Epithelial cell of esophagus (primary cell): ENCODE results near the gene SYT3.

Experiments
- DNase-seq: peaks from one replicate; pipeline ENCODE4 v3.0.0; 2010; ENCODE audit warnings: low read depth
- H3K4me3 ChIP-seq: 2 replicates; pipeline ENCODE4 v1.5.1; 2011; ENCODE audit warnings: mild to moderate bottlenecking, low read length, control low read depth
- CTCF ChIP-seq: IDR thresholded peaks from 2 replicates; pipeline ENCODE4 v1.5.1; 2011; ENCODE audit warnings: low read depth, mild to moderate bottlenecking, low read length, control low read depth, inconsistent platforms; ENCODE audit not compliant: insufficient read depth; ENCODE audit errors: missing control alignments

SYT3 gene

DNA sequence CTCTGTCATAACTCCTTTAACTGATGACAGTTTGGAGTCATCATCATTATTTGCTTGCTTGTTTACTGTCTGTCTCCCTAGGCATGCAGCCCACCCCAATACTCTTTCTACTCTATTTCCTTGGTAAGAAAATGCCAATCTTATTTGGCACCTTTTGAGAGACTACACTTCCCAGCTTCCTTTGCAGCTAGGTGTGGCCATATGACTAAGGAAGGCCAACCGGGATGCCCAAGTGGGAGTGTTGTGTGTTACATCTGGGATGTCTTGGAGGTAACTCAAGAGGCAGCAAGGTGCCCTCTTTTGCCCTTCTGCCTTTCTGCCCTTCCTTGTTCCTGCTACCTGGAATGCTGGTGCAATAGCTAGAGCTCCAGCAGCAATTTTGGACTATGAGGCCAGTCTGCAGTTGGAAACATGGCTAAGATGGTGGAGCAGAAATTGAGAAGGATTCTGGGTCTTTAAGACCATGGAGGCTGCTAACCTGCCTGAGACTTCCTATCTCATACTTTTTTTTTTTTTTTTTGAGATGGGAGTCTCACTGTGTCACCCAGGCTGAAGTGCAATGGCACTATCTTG, 37.0 kb upstream of the SYT3 start:
- TF ChIP-seq CTCF, result no peak
- H3K4me3 ChIP-seq, result no peak overlapping the region
- no peak for DNase-seq

GRCh38 chr19:50673118-50673517, 33.4 kb upstream of the SYT3 start:
- no peak overlapping the region for H3K4me3 ChIP-seq
- no peak for TF ChIP-seq CTCF
- DNase-seq, result no peak

DNA sequence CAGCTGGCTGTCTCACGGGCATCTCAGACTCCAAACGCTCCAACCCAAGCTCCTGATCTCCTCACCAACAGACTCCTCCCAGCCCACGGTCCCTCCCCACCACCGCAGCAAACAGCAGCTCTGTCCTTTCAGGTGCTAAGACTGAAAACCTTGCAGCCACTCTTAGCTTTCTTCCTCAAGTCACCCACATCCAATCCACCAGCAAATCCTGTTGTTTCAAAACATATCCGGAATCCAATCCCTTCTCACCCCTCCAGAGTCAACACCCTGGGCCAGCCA, 30.4 kb upstream of the SYT3 start:
- no peak for TF ChIP-seq CTCF
- no peak overlapping the region for H3K4me3 ChIP-seq
- DNase-seq, result no peak

- peak; percentile 56 for TF ChIP-seq CTCF
- H3K4me3 ChIP-seq, result no peak overlapping the region
- no peak for DNase-seq
These were observed 29.8 kb upstream of the SYT3 start for GRCh38 chr19:50669302-50670101.

GRCh38 chr19:50668879-50669278, 29.2 kb upstream of the SYT3 start:
- no peak for TF ChIP-seq CTCF
- no peak overlapping the region for H3K4me3 ChIP-seq
- DNase-seq, result no peak

GRCh38 chr19:50668416-50668815, 28.7 kb upstream of the SYT3 start:
- no peak overlapping the region for H3K4me3 ChIP-seq
- TF ChIP-seq CTCF, result no peak
- no peak for DNase-seq

GRCh38 chr19:50667759-50668231, 28.1 kb upstream of the SYT3 start:
- DNase-seq, result no peak
- no peak for TF ChIP-seq CTCF
- no peak overlapping the region for H3K4me3 ChIP-seq
